Umbilical cord (tissue), 2 donors: ENCODE measurements around the gene FBXL7. TPM values are rescaled to one million over a fixed set of nuclear protein-coding genes. Genes with fewer than 3 reads are reported as not detected.

Experiments
- DNase-seq: peaks from one replicate; pipeline ENCODE4 v3.0.0-alpha.2; 2015; ENCODE audit warnings: low spot score
- total RNA-seq: library from RNA; depleted of rRNA; stranded (reverse); fragments of >200 nt; gene quantifications from one replicate; pipeline ENCODE4 v1.2.3, GENCODE V29; 2014; ENCODE audit warnings: low replicate concordance; ENCODE audit not compliant: insufficient read depth

The FBXL7 gene
- total RNA-seq, 1 donor from 2014 or later = 7.9 TPM

DNA sequence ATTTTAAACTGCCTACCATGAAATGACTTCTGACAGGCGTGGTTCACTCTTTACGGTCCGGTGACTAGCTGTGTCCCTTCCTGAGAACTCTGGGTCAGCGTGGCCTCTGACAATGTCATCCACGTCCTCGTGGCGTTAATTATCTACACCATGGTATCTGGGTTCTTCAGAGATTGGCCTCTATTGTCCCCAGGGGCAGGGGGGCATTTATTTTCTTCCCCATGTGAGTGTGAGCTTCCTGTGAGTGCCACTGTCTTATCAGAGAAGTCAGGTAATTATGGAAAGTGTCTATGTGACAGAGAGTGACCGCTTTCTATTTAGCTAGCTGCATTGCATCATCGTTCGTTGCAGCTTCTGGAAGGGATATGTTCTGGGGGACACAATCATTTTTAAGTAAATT is 77.2 kb downstream of the FBXL7 start:
- DNase-seq = no peak

DNA sequence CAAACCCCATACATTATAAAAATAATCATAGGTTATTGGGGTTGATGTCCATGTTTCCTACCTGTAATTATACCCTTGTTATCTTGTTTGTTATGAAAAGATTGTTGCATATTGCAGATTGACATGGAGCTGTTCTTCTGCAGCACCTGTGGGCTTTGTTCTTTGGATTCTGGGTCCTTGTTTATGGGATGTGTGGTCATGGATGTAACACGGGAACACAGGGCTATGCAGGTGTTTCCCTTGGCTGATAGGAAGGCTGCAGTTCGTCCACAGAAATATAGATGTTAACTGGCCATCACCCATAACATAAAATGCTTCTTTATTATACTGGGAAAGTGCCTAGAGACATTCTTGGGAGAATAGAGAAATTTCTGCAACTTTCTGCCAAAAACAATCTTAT is 77.9 kb downstream of the FBXL7 start:
- no peak for DNase-seq

DNA sequence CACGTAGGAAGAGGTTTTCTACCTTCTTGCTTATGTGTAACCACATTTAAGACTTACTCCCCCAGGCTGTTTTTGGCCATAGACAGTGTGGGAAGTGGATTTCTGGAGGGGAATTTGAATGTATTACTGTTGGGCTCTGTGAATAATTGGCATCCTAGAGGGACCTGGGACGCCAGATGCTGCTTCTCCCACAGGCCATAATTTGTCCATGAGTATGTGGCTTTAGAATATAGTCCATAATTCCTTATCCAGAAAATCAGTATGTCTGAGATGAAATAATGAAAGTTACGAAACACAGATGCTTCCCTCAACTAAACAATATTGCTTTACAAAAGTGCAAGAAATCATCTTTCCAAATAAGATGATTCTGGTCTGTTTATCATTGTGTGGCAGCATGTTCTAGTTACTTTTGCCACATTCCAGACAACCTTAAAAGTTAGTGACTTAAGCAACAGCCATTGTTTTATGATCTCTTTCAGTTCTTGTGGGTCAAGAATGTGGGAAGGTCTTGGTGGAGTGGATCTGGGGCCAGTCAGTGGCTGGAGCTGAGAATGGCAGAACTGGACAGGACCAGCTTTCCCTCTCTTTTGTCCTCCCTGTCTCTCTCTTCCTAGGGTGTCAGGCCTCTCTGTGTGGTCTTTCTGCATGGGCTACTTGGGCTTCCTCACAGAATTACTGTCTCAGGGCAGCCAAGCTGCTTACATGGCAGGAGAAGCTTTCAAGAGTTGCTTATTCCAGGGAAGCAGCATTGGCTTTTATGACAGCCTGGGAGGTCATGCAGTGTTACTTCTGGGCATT is 79.4 kb downstream of the FBXL7 start:
- DNase-seq = no peak

DNA sequence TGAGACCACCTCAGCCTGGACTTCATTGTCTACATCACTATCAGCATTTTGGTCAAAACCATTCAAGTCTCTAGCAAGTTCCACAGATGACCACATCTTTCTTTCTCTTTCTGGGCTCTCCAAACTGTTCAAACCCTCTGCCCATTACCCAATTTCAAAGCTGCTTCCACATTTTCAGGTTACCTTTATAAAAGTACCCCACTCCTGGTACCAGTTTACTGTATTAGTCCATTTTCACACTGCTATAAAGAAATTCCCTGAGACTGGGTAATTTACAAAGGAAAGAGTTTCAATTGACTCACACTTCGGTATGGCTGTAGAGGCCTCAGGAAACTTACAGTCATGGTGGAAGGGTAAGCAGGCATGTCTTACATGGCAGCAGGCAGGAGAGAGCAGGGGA is 84.5 kb downstream of the FBXL7 start:
- DNase-seq = no peak

DNA sequence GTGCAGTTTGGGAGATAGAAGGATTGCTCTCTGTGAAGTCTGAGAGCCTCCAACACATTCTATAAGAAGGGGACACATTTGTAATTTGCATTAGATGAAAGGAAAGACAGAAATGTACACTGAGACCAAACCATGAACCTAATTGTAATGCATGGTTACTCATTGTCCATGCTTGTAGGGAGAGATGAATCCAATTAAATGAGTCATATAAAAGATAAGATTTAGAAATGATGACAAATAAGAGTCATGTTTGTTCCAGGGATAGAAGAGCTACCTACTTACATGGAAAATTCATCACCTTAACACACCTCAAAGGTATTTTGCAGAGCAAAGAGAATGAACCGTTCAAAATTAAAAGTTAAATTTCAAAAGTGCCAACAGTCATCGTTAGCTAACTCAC is 85.1 kb downstream of the FBXL7 start:
- DNase-seq = no peak

DNA sequence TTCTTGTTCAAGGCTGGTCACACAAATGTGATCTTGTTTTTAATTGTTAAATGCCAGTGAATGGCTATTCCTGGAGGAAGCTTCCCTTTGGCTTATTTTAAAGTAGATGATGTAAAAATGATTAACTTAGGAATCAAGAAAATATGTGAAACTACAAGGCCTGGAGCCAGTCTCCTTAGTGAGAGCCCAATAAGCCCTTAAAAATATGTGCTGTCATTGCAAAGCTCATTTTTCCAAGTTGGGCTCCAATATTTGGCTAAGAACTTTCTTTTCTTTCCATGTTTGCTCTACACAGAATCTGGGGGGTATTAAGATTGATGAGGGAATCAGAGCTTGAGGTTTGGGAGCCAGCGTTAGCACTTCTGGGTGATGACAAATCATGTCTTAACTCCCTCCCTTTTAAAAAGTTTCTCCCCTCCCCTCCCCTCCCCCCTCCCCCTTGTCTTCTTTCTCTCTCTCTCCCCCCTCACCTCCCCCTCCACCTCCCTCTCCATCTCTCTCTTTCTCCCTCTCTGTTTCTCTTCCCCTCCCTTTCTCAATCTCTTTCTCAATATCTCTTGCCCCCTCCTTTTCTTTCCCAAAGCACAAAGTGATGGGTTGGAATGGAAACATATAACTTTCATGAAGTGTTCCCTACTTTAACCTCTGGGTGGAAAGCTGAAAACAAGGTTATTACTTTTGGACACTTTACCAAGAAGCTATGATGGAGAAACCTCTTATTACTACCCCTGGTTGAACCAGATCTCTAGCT is 86.0 kb downstream of the FBXL7 start:
- peak; percentile 82 for DNase-seq

DNA sequence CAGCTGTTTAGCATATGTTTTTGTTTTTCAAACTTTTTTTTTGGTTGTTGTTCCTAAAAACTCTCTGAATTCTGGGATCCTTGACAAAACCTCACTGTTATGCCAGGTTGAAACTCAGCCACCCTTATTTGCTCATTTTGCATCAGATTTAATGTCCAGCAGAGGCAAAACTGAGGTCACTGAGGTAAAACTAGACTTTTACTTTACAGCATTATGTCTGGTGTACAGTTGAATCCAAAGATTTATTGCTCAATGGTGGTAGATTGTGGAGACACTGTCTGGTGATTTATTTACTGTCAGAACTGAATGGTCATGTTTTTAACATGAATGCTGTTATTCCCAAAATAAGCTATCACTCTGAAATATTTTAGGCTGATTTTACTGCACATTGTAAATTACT is 87.9 kb downstream of the FBXL7 start:
- DNase-seq = no peak

DNA sequence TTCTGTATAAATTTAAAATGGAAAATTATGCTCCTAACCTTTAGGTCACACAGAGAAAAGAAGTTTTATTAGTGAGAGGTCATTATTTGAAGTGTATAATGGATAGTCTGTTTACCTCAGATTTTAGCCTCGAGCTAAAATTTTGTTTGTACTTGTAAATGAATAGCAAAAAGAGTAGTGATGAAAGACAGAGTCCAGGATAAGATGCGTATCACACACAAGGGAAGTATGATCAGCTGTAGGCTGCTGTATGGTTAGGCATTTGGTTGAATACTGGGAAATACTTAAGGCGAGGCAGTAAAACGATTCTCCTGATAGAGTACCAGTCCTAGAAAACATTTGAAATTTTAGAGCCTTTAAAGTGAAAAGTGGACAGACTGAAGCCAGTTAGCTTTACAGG is 92.7 kb downstream of the FBXL7 start:
- DNase-seq = peak; percentile 85

DNA sequence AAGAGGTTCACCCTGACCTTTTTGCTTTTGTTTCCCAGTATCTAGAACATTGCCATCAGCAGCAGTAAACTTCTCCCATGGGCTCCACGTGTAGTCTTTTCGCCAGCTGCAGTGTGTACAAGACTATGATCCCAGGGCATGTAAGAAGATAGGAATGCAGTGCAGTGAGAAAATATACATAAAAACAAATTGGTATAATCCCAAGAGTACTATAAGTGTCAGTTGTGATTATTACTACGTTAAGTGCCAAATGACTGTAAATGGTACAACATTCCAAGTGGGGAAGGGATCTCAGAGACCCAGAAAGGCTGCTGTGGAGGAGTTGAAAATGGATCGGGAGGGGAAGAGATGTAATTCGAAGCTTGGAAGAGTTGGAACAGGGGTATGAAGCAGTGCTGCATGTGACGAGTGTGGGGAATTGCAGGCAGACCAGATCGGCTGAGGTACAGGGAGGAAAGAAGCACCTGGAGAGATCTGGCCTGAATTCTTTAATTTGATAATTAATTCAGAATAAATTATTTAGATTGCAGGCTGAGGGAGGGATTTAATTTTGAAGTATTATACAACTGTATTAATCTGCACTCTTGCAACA is 95.1 kb downstream of the FBXL7 start:
- DNase-seq = no peak

DNA sequence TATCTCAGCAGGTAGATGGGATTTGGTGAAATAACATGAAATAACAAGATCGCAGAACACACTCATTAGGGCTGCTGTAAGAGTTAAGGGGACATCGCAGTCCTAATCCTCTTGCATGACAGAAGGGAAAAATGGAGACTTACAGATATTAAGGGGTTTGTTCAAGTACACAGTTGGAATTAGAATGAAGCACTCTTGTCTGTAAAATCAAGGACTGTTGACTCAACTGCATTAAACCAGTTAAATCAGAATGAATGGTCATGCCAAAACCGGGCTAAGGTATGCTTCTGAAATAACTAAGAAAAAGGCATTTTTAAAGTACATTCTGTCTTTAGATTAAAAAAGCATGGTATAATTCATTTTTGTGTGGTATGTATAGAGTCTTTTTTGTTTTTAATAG is 95.9 kb downstream of the FBXL7 start:
- DNase-seq = no peak

DNA sequence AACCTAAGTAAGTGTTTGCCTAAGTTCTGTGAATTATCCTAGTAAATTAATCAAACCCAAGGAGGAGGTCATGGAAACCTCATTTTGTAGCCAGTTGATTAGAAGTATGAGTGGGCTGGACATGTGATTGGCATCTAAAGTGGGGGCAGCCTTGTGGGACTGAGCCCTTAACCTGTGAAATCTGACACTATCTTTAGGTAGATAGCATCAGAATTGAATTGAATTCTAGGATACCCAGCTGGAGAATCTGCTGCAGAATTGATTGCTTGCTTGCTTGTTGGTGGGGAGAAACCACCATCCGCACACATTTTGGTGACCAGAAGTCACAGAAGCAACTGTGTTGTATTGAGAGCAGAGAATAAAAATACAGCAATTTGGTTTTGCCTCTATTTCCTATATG is 97.0 kb downstream of the FBXL7 start:
- no peak for DNase-seq

DNA sequence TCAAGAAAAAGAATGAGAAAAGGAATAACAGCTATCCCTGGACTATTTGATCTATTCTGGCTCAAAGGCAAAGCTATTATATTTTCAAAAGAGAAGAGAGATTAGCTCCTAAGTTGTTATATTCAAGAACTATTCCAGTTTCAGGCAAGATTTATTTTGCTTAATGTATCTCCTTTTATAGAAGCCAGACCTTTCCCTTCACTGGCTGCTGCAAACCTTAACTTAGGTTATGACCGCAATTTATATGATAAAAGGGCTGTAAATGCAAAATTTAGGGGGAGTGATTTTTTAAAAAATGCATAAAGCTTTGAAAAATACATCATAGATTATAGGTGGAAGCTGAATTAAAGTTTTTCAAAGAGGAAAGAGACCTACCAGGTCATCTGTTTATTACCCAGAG is 97.8 kb downstream of the FBXL7 start:
- peak; percentile 80 for DNase-seq

DNA sequence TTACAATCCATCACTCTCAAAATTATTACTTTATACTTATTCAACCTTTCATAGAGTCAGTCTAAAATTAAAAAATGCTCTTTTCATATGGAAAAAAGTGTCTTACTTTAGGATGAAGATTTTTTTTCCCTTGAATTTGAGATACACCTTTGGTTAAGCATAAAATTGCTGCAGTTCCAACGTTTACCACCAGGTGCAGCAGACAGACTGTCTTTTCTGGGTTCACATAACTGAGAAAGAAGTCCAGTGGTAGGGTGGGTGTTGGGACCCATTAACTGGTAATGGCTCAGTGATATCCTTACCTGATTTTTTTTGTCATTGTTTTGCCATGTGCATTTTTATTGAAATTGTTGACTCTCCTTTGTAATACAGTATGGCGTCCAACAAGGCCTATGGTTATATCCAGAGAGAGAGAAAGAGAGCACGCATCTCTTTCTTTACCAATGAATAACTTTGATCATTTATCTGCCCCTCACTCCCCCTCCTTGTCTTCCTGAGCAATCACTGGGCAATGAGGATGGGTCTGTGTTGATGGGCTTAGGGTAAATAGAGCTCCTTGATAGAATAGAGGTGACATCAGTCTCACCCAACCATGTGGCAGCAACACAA is 98.4 kb downstream of the FBXL7 start:
- no peak for DNase-seq

DNA sequence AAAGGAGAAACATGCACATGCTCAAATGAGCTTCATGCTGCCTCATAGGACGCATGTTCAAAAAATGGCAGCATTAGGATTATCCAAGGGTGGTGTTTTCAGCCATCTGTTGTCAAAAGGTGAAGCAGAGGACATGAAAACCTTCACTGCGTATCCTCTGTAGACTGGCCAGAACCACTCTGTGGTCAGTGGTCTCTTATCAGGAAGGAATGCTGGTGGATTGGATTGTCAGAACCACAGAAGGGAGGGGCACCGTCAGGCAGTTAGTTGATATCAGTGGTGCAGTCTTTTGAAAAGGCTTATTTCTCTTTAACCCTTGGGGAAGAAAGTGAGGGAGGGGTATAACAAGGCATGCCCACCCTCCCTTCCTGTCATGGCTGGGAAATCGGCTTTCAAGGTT is 100.1 kb downstream of the FBXL7 start:
- no peak for DNase-seq

DNA sequence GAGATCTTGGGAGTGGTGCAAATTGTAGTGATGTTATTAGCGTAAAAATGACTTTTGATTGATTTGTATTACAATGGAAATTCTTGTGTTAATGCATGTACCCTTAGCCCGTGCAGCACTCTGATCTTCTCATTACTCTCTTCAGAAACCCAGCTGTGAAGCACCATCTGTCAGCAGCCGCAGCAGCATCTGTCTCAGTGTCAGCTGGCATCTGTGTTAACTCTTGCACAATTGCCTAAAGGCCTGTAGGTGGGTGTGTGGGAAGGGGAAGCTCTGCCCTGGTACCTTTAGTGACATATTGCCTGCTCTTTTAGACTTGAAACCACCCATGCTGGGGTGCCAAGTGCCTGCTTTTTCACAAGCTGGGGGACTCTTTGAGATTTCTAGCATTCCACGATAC is 101.3 kb downstream of the FBXL7 start:
- DNase-seq = no peak

DNA sequence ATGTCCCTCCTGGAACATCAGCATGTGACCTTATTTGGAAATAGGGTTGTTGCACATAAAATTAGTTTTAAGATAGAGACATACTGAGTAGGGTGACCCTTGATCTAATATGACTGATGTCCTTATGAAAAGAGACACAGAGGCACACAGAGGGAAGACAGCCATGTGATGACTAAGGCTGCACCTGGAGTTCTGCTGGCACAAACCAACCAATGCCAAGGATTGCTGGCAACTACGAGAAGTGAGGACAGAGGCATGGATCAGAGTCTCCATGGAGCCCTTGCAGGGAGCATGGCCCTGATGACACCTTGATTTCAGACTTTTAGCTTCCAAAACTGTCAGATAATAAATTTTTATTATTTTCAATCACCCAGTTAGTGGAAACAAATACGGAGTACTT is 101.9 kb downstream of the FBXL7 start:
- no peak for DNase-seq

DNA sequence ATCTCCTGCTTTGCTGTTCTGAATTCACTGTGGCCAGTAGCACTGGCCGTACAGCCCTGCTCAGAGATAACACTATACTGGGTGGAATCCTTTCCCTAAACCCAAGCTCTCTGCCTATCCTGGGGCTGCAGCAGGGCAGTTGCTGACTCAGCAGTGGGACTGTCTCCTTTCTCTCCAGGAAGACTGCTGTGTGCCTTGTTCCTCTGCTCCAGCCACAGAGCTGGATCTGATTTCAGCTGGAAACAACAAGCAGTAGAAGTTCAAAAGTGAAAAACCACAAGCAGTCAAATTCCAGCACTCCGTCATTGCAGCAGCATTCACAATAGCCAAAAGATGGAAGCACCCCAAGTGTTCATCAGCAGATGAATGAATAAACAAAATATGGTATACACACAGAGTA is 105.0 kb downstream of the FBXL7 start:
- DNase-seq = peak; percentile 75

DNA sequence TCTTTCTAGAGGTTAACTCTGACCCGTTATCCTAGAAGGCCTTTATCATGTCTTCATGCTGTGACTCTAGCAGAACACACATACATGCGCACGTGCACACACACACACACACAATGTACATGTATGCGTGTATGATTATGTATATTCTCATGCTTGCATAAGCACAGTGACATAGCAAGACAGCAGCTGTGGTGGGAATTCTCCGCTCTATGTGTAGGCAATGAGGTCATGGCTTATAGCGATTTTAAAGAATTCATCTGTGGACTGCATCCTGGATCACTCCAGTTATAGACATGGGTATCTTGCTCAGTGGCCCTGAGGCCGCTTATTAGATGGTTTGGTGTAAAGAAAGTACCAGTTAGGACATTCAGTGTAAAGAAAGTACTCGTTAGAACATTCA is 106.2 kb downstream of the FBXL7 start:
- DNase-seq = no peak

DNA sequence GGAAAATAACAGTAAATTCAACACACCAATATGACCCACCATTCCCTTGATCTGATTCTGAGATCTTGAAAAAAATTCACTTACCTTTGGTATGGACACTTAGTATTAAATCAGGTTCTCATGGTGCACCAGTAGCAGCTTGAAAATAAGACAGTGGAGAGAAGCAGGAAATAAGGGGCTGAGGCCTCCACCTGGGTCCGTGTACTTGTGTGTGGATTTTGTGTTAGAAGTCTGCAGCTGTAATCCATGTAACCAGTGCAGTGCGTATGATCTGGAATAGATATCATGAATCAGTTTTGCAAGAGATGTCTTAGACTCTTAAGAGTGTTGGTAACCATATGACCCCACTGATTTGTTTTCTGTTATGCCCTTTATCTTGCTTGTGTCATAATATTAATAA is 107.1 kb downstream of the FBXL7 start:
- no peak for DNase-seq

DNA sequence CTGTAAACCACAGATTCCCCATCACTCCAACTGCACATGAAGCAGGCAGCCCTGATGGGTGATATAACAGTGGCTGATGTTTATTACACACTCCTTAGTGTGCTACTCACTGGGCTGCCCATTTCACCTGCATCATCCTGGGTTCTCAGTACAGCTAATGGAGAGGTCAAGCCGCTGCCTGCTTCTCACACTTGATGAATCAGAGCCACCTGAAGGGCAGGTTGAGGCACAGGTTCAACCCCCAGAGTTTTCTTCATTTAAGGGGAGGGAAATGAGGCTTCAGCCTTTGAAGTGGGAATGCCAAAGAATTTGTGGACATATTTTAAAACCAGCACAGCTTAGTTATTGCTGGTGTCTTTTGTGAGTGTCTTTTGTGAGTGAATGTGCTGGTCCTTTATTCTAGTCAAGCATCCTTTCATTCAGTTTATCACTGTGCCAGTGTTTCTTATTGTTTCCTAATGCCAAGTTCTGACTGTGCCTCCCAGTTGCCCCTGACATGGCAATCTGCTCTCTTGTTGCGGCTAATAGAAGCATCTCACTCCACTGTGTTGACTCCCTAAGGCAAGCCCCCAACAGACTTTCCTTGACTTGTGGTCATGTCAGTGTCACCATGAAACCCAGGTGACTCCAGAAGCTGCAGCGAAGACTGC is 109.2 kb downstream of the FBXL7 start:
- no peak for DNase-seq

DNA sequence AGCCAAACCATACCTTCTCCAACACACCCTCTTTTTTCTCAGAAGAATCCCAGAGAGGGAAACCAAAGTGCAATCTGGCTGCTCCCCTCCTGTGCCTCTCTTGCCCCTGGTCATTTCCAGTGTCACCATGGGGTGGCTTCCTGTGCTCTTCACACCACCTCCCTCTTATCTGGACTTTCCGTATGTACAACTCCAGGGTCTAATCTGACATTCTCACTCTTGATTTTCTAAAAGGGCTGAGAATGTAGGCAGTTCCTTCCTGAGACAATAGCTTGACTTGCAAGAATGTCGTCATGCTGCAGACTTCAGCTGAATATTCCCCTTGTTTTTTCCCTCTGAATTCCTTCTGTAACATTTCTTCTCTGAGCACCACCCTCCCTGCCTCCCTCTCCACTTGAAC is 110.2 kb downstream of the FBXL7 start:
- DNase-seq = no peak

DNA sequence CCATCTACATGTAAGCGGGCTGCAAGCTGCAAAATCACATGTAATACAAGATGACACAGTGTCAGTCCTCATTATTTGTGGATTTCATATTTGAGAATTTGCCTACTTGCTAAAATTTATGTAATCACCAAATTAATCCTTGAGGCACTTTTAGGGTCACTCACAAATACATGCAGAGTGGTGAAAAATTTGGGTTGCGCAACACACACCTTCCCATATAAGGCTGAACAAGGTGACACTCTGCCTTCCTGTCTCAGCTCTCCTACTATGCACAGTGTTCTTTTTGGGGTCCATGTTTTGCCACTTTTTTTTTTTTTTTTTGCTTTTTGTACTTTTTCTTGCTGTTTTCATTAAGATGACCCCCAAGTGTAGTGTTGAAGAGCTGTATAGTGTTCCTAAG is 111.0 kb downstream of the FBXL7 start:
- DNase-seq = no peak
